GM21786 (cell line): Measurements from ENCODE around the gene CYTIP.
"Not testable (repeated sequence)": the region's sequence is repeated elsewhere in the genome, so short reads cannot be mapped to it uniquely, and the experiment has no call there.

Experiments
- ATAC-seq: cut with Tn5 transposase; IDR thresholded peaks from one replicate; pipeline ENCODE4 v1.9.1; 2021; ENCODE audit not compliant: unreplicated experiment

Gene CYTIP

GRCh38 chr2:157386247-157386646, 57.6 kb downstream of the CYTIP start:
- no peak for ATAC-seq

DNA sequence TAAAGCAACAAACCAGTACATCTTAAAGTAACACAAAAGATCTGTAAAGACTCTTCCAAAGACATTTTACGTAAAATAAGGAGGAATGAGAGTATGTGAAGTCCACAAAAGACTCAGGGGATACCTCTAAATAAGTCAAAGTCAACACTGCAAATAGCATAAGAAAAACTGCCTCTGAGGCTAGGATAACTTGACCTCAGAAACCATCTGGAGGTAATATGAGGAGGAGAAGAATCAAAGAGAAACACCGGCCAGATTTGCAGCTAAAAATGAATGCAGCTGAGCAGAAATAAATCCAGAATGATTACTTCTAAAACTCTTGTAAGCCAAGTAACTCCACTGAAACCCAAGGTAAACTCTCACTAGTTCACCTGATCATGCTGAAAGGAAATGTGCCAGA, 66.0 kb downstream of the CYTIP start:
- no peak for ATAC-seq

GRCh38 chr2:157376041-157376440, 67.8 kb downstream of the CYTIP start:
- no peak for ATAC-seq

- ATAC-seq = no peak
These were observed 68.5 kb downstream of the CYTIP start for GRCh38 chr2:157375384-157375783.

DNA sequence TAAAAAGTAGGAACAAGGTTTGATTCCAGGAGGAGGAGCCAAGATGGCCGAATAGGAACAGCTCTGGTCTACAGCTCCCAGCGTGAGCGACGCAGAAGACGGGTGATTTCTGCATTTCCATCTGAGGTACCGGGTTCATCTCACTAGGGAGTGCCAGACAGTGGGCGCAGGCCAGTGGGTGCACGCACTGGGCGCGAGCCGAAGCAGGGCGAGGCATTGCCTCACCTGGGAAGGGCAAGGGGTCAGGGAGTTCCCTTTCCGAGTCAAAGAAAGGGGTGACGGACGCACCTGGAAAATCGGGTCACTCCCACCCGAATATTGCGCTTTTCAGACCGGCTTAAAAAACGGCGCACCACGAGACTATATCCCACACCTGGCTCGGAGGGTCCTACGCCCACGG, 75.4 kb downstream of the CYTIP start:
- ATAC-seq = not testable (repeated sequence)

DNA sequence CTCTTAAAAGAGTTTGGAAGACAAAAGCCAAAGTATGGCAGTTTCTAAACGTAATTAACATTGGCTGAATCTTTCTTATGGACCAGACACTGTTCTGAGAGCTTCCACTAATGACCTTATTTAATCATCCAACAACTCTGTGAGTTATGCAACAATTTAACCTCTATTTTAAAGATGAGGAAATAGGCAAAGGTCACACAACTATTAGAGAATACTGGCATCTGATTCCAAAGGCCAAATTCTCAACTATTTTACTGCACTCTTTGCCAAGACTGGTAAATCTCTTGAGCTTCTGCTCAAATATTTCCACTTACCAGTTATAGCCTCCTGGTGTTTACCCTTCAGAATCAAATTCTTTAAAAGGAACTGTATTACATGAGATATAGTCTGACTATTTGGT, 76.2 kb downstream of the CYTIP start:
- ATAC-seq = no peak
